OCI-LY7 (cell line): ENCODE measurements around the gene TRIP6. TPM values are rescaled to one million over a fixed set of nuclear protein-coding genes. Genes with fewer than 3 reads are reported as not detected.

ENCODE experiments used
- BruUV-seq: library from RNA; stranded (reverse); fragments of 400-500 nt; replicated peaks from 2 replicates; lab custom pipeline; 2021; lab: Mats Ljungman, UMichigan
- CTCF ChIA-PET: fragments of 300-600 bp; sonication (Branson Sonifier 250); formaldehyde crosslinking; loops from one replicate; lab custom pipeline; 2022; ENCODE audit warnings: antibody characterized with exemption; ENCODE audit not compliant: unreplicated experiment; lab: Charles Lee
- POLR2A ChIA-PET: fragments of 300-600 bp; sonication (Branson Sonifier 250); formaldehyde crosslinking; loops from one replicate; lab custom pipeline; 2022; ENCODE audit warnings: antibody characterized with exemption; lab: Charles Lee
- DNase-seq: peaks from one replicate; pipeline ENCODE4 v3.0.0-alpha.2; 2015; ENCODE audit warnings: low spot score
- H2AFZ ChIP-seq: fragments of 200-600 bp; sonication (generic), shearing (Covaris generic); 2 replicates; pipeline ENCODE4 v1.6.1; 2014; ENCODE audit warnings: mild to moderate bottlenecking, antibody characterized with exemption, low read length, moderate library complexity
- H3K27ac ChIP-seq: fragments of 200-600 bp; sonication (generic); 2 replicates; pipeline ENCODE4 v1.5.1; 2014; ENCODE audit warnings: mixed run types, low read depth, mild to moderate bottlenecking, moderate library complexity, low read length, inconsistent platforms; ENCODE audit not compliant: poor library complexity, severe bottlenecking
- H3K36me3 ChIP-seq: fragments of 200-600 bp; sonication (generic); 2 replicates; pipeline ENCODE4 v1.6.1; 2014; ENCODE audit warnings: mild to moderate bottlenecking, antibody characterized with exemption, low read length, moderate library complexity, mixed read lengths; ENCODE audit not compliant: insufficient read depth
- H3K4me1 ChIP-seq: fragments of 200-600 bp; sonication (generic); 2 replicates; pipeline ENCODE4 v1.5.1; 2014; ENCODE audit warnings: mild to moderate bottlenecking, low read length; ENCODE audit not compliant: insufficient read depth, poor library complexity, severe bottlenecking
- H3K4me2 ChIP-seq: fragments of 200-600 bp; sonication (generic); 2 replicates; pipeline ENCODE4 v1.6.1; 2014; ENCODE audit warnings: mild to moderate bottlenecking, low read length
- H3K4me3 ChIP-seq: fragments of 200-600 bp; sonication (generic); 2 replicates; pipeline ENCODE4 v1.5.1; 2014; ENCODE audit warnings: mild to moderate bottlenecking, low read depth, low read length; ENCODE audit not compliant: poor library complexity, severe bottlenecking
- H3K79me2 ChIP-seq: fragments of 200-600 bp; sonication (generic); 2 replicates; pipeline ENCODE4 v1.6.1; 2016; ENCODE audit warnings: low read depth, mild to moderate bottlenecking, low read length, moderate library complexity, mixed read lengths; ENCODE audit not compliant: insufficient read depth
- H3K9me2 ChIP-seq: fragments of 200-600 bp; sonication (generic); 2 replicates; pipeline ENCODE4 v1.6.1; 2016; ENCODE audit warnings: mild to moderate bottlenecking, low read length, mixed read lengths; ENCODE audit not compliant: insufficient read depth
- H3K9me3 ChIP-seq: fragments of 200-600 bp; sonication (generic); 2 replicates; pipeline ENCODE4 v1.6.1; 2014; ENCODE audit warnings: mild to moderate bottlenecking, mixed run types, low read length, mixed read lengths
- H4K20me1 ChIP-seq: fragments of 200-600 bp; sonication (generic); 2 replicates; pipeline ENCODE4 v1.6.1; 2014; ENCODE audit warnings: mild to moderate bottlenecking, antibody characterized with exemption, low read length, moderate library complexity, mixed read lengths; ENCODE audit not compliant: insufficient read depth
- CTCF ChIP-seq: fragments of 200-600 bp; sonication (generic); conservative IDR thresholded peaks from 2 replicates; pipeline ENCODE4 v1.5.1; 2014; ENCODE audit warnings: mild to moderate bottlenecking, antibody characterized with exemption, low read length, moderate library complexity, mixed read lengths
- EZH2phosphoT487 ChIP-seq: fragments of 200-600 bp; sonication (generic); IDR thresholded peaks from 2 replicates; pipeline ENCODE4 v1.6.1; 2018; ENCODE audit warnings: low read depth, borderline replicate concordance, mild to moderate bottlenecking, mixed run types, antibody characterized with exemption, low read length, moderate library complexity, mixed read lengths
- intact Hi-C: fragments of 100-400 bp; cut with micrococcal nuclease; formaldehyde crosslinking; loops from one replicate; pipeline ENCODE4 v1.10.0; 2022; ENCODE audit not compliant: unreplicated experiment
- total RNA-seq, 2 experiments: library from RNA; depleted of rRNA in 1 of 2; stranded (reverse); fragments of >200 nt in 1 of 2; shearing (Covaris generic) in 1 of 2; gene quantifications; 2 replicates each; pipeline ENCODE4 v1.2.3, GENCODE V29; 2014 to 2022

The TRIP6 gene
- total RNA-seq, 2 experiments from 2014 or later, result 3.1 to 3.3 TPM

GRCh38 chr7:100867776-100868485, 744 bp downstream of the TRIP6 start:
- H3K9me2 ChIP-seq, result no peaks in the 10 kb centered on the region
- POLR2A ChIA-PET, result no interaction called here

GRCh38 chr7:100873599-100874299, 6.6 kb downstream of the TRIP6 start:
- Histone ChIP-seq H3K9me3 (no peaks in the 10 kb centered on the region), H3K36me3 (peaks cover 27% of the 10 kb centered on the region), H2AFZ (peak overlapping the region; percentile 67; the same call in 1 of the 2 replicates), H3K4me3 (peak overlapping the region; percentile 78), H3K79me2 (peaks cover 38% of the 10 kb centered on the region), H4K20me1 (peaks cover 9% of the 10 kb centered on the region), H3K27ac (peak overlapping the region; percentile 76), H3K9me2 (no peaks in the 10 kb centered on the region), H3K4me1 (peaks cover 34% of the 10 kb centered on the region), H3K4me2 (peak overlapping the region; percentile 91)
- no peak for DNase-seq
- ChIA-PET POLR2A (interaction anchor here (0.7 kb wide), 1 partner anchor 32 kb away, joined by 3 read pairs; no protein-coding TSS in a partner anchor), CTCF (no interaction called here)
- TF ChIP-seq EZH2phosphoT487 (no peak), CTCF (no peak)
- intact Hi-C loops, result no loop called here
- no TSS peak for BruUV-seq

More at GRCh38 chr7:100867776-100868485, 744 bp downstream of the TRIP6 start:
- H4K20me1 ChIP-seq, result no peaks in the 10 kb centered on the region
- intact Hi-C loops, result no loop called here
- DNase-seq, result no peak
- H3K4me2 ChIP-seq, result peak overlapping the region; percentile 57; the same call in 1 of the 2 replicates
- H3K9me3 ChIP-seq, result no peaks in the 10 kb centered on the region
- no peaks in the 10 kb centered on the region for H3K79me2 ChIP-seq
- H3K27ac ChIP-seq, result no peak overlapping the region
- CTCF ChIA-PET, result no interaction called here
- no peak overlapping the region for H2AFZ ChIP-seq
- TF ChIP-seq CTCF (no peak), EZH2phosphoT487 (no peak)
- no peak overlapping the region for H3K4me3 ChIP-seq
- H3K4me1 ChIP-seq, result peaks cover 9% of the 10 kb centered on the region
- peaks cover 9% of the 10 kb centered on the region; the same call in 1 of the 2 replicates for H3K36me3 ChIP-seq
- BruUV-seq, result no TSS peak

- no TSS peak for BruUV-seq
- H2AFZ ChIP-seq, result peak overlapping the region; percentile 67
- peak overlapping the region; percentile 78 for H3K4me3 ChIP-seq
- POLR2A ChIA-PET, result interaction anchor here (1.1 kb wide), 1 partner anchor 181 kb away, joined by 3 read pairs; no protein-coding TSS in a partner anchor
- TF ChIP-seq EZH2phosphoT487 (no peak), CTCF (no peak)
- CTCF ChIA-PET, result no interaction called here
- no peak for DNase-seq
- peaks cover 32% of the 10 kb centered on the region for H3K36me3 ChIP-seq
- peaks cover 9% of the 10 kb centered on the region for H4K20me1 ChIP-seq
- H3K79me2 ChIP-seq, result peaks cover 43% of the 10 kb centered on the region
- intact Hi-C loops, result no loop called here
- H3K4me1 ChIP-seq, result peaks cover 38% of the 10 kb centered on the region
- H3K27ac ChIP-seq, result peak overlapping the region; percentile 76
- H3K9me2 ChIP-seq, result no peaks in the 10 kb centered on the region
- H3K4me2 ChIP-seq, result peak overlapping the region; percentile 91
- no peaks in the 10 kb centered on the region for H3K9me3 ChIP-seq
These were observed 7.1 kb downstream of the TRIP6 start for GRCh38 chr7:100874300-100874576.
